GM12891 (cell line): Measurements from ENCODE around the gene FAM234B.

Source experiments
- DNase-seq: peaks from one replicate; pipeline ENCODE4 v3.0.0; 2011; ENCODE audit warnings: low spot score; ENCODE audit not compliant: insufficient read length
- FAIRE-seq: peaks from 2 replicates; lab custom pipeline; 2011; peaks lifted over from hg19 to GRCh38; lab: Jason Lieb, UNC
- PAX5 ChIP-seq: IDR thresholded peaks from 2 replicates; pipeline ENCODE4 v1.6.1; 2011; ENCODE audit warnings: low read length, moderate library complexity, mild to moderate bottlenecking; ENCODE audit not compliant: insufficient read depth, severe bottlenecking
- POLR2A ChIP-seq: IDR thresholded peaks from 2 replicates; pipeline ENCODE4 v1.6.1; 2011; ENCODE audit warnings: low read depth, low read length, control low read depth
- POLR2AphosphoS5 ChIP-seq: IDR thresholded peaks from 2 replicates; pipeline ENCODE4 v1.6.1; 2011; ENCODE audit warnings: low read depth, low read length, control low read depth
- POU2F2 ChIP-seq: IDR thresholded peaks from 2 replicates; pipeline ENCODE4 v1.6.1; 2011; ENCODE audit warnings: low read depth, mild to moderate bottlenecking, control low read depth, low read length, moderate library complexity
- SPI1 ChIP-seq: IDR thresholded peaks from 2 replicates; pipeline ENCODE4 v1.6.1; 2011; ENCODE audit warnings: low read depth, low read length, control low read depth
- TAF1 ChIP-seq: IDR thresholded peaks from 2 replicates; pipeline ENCODE4 v1.6.1; 2011; ENCODE audit warnings: low read depth, low read length, control low read depth

The FAM234B gene

GRCh38 chr12:13061377-13061776 is 17.2 kb downstream of the FAM234B start:
- FAIRE-seq = no peak
- DNase-seq = no peak
- TF ChIP-seq SPI1 (no peak), POLR2A (no peak), PAX5 (no peak), POU2F2 (no peak), POLR2AphosphoS5 (no peak)

DNA sequence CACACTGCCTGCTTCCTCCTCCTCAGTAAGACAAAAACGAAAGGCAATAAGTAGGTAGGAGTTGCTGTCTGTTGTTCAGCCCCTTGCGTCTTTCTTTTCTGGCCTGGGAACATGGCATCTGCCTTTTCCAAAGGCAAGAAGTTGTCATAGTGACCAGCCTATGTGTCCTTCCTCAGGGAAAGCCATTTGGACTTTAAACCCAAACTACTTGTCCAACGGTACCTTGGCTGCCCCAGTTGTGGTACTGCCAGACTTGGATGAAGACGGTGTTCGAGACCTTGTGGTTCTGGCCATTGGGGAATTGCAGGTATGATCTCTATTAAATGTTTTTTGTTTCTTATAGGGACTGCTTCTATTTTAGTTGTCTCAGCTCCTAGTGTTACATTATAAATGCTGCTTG is 18.5 kb downstream of the FAM234B start:
- no peak for TF ChIP-seq TAF1
- TF ChIP-seq PAX5 = no peak
- no peak for TF ChIP-seq POLR2A
- no peak for TF ChIP-seq POU2F2
- TF ChIP-seq SPI1 = no peak
- TF ChIP-seq POLR2AphosphoS5 = no peak
- DNase-seq = no peak
- no peak for FAIRE-seq

DNA sequence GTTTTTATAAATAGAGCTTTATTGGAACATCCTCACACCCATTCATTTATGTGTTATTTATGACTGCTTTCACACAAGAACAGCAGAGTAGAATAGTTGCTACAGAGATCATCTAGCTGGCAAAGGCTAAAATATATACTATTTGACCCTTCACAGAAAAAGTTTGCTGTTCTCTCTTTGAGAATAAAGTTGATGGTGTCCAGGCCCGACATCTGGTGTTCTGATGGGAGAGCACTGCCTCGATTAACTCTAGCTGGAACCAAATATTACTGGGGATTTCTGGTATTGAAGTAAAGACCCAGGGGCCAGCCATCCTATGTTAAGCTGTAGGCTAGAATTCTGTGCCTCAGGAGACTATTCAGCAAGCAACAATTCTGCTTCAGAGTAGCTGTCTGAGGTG is 21.8 kb downstream of the FAM234B start:
- TF ChIP-seq TAF1 (no peak), PAX5 (no peak), POU2F2 (no peak), SPI1 (no peak)
- FAIRE-seq (no peak), DNase-seq (no peak)

DNA sequence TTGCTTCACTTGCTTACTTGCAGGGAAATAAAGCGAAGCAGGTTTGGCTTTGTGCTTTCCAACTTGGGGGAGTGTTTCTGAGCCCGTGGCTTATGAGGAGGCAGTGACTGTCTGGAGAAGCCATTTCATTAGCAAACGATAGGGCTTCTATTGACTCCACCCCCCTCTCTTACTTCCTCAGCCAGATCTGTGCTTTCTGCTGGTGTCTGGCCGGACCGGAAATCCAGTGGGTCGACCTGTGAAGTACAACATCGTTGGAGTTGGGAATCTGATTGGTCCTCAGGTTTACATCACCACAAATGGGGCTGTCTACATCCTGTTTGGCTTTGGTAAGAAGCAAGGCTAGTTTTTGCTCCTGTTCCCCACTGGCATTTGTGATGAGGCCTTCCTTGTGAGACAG is 22.3 kb downstream of the FAM234B start:
- TF ChIP-seq SPI1 (no peak), POLR2AphosphoS5 (no peak), POU2F2 (no peak), POLR2A (no peak), PAX5 (no peak), TAF1 (no peak)
- DNase-seq (no peak), FAIRE-seq (no peak)

- FAIRE-seq (no peak), DNase-seq (no peak)
- TF ChIP-seq POU2F2 = no peak
- TF ChIP-seq TAF1 = no peak
- no peak for TF ChIP-seq PAX5
- TF ChIP-seq POLR2A = no peak
- TF ChIP-seq POLR2AphosphoS5 = no peak
- no peak for TF ChIP-seq SPI1
Observed at GRCh38 chr12:13067322-13067721, 23.1 kb downstream of the FAM234B start.

- DNase-seq (no peak), FAIRE-seq (no peak)
- TF ChIP-seq PAX5 (no peak), POLR2A (no peak), POLR2AphosphoS5 (no peak), TAF1 (no peak), SPI1 (no peak), POU2F2 (no peak)
Observed at GRCh38 chr12:13069380-13069779, 25.2 kb downstream of the FAM234B start.

GRCh38 chr12:13071305-13072280 is 27.4 kb downstream of the FAM234B start:
- no peak for FAIRE-seq
- no peak for DNase-seq
- no peak for TF ChIP-seq POLR2AphosphoS5
- TF ChIP-seq POLR2A = no peak

DNA sequence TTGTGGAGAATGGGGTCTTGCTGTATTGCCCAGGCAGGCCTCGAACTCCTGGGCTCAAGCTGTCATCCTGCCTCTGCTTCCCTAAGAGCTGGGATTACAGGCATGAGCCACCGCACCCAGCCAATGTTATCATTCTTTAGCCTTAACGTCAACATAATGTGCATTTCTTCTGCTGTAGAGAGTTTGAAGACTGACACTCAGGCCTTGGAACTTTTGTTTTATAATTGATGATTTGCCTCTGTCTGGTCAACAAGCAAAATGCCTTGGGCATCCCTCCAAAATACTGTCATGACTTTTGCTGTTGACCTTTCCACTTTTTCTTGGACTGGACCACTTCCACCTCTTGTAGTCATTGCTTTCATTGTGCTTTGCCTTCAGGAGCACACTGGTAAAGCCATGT is 29.0 kb downstream of the FAM234B start:
- DNase-seq (no peak), FAIRE-seq (no peak)
- TF ChIP-seq TAF1 (no peak), POLR2AphosphoS5 (no peak), PAX5 (no peak), POU2F2 (no peak), POLR2A (no peak), SPI1 (no peak)

DNA sequence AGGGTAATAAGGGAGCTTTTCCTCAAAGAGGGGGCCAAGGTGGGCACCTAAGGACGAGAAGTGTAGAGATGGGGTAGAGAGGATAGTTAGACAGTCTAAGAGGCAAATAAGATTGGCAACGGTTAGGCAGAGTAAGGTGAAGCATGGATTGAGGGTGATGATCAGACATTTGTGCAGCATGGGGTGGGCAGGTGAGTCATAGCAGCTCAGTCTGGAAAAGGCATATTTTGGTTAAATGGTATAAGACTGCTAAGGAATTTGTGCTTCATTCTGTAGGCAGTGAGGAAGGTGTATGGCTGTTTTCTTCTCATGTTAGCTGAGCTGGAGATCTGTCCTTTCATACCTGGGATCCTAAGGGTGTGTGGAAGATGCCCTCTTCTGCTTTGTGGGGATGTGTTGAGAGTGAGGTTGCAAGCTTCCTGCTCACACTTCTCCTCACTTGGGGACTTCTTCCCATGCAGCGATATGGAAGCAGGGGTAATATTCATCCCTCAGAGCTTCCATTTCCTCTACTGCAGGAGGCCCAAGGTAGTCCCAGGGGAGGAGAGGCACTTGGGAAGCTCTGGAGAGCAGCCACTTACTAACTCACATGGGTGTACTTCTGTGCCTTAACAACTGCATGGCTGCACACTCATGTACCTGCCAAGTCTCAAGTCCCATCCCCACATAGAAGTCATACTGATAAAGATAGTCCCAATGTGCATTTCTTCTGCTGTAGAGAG is 30.4 kb downstream of the FAM234B start:
- DNase-seq (no peak), FAIRE-seq (no peak)
- TF ChIP-seq POU2F2 (no peak), PAX5 (no peak), POLR2AphosphoS5 (no peak), SPI1 (no peak), POLR2A (no peak), TAF1 (no peak)

DNA sequence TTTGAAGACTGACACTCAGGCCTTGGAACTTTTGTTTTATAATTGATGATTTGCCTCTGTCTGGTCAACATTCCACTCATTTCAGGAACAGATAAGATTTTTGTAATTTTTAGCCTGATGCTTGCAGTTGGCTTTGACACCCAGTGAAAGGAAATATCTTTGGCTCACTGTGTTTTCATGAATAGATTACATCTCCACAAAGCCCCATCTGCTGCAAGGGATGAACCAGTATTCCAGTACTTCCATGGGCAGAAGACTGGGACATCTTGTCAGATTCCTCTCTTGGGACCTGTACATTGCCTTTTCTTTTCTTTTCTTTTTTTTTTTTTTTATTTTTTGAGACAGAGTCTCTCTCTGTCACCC is 30.9 kb downstream of the FAM234B start:
- DNase-seq (no peak), FAIRE-seq (no peak)
- no peak for TF ChIP-seq POLR2AphosphoS5
- TF ChIP-seq POLR2A = no peak
- TF ChIP-seq POU2F2 = no peak
- TF ChIP-seq PAX5 = no peak
- no peak for TF ChIP-seq SPI1
- TF ChIP-seq TAF1 = no peak
